GM19372 (cell line): Measurements from ENCODE around the gene BACH2.
"Not testable (repeated sequence)": the region's sequence is repeated elsewhere in the genome, so short reads cannot be mapped to it uniquely, and the experiment has no call there.

ENCODE experiments used
- ATAC-seq: cut with Tn5 transposase; IDR thresholded peaks from one replicate; pipeline ENCODE4 v1.9.1; 2021; ENCODE audit warnings: mild to moderate bottlenecking, low read depth, moderate library complexity; ENCODE audit not compliant: unreplicated experiment

BACH2 gene

DNA sequence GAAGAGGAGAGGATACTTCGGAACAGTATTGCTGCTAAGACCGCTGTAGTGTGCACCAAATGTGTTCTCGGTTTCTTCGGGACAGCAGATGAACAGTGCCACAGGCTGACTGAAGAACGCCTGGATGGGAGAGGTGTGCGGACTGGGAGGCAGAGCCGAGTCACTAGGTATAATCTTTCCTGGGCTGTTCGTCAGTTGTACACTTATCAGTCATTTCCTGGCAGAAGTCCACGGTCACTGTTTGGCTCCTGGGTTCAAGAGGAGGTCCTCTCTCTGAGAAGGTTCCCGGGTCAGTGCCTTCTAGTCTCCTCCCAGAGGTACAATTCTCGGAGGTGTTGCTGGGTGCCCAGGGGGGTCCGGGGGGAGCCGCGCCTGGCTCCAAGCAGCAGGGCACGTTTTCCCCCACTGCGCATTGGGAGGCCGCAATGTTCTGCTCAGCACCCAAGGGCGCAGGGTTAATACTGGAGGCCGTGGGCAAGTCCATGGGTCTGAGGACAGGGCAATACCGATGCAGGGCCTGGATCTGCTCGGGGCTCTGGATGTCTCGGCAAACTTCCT lies 364.3 kb downstream of the BACH2 start:
- no peak for ATAC-seq

DNA sequence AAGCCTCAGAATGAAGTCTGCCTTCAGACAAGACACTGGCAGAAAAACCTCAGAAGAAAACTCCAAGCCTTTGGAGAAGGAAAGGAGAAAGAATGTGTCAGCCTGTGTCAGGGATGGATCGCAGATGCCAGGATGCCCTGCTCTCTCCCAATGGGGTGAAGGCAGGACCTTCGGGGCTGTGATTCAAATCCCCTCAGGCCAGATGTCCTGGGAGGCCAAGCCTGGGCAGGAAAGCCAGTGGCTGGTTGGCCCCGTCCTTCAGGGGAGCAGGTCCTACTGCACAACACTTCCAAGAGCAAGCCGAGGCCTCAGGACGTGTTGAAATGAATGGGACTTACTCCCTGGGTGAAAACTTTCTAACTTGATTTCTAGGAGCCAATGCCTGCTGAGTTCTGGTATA lies 365.9 kb downstream of the BACH2 start:
- no peak for ATAC-seq

DNA sequence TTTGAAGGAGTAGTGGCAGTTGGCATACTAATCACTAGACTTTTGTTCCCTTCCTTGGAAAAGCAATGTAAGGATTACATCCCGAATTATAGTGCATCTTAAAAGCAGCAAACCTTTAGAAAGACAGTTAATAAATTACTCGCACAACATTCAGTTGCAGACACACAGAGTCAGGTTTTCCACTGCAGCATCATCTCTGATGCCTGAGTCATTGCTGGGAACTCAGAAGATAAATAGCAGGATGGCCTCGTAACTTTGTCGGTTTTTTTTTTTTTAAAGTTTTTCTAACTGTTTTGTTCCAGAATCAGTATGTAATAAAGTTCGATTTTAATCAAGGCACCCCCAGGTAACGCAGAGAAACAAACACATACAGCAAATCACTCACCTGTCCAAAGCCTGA lies 368.0 kb downstream of the BACH2 start:
- no peak for ATAC-seq

DNA sequence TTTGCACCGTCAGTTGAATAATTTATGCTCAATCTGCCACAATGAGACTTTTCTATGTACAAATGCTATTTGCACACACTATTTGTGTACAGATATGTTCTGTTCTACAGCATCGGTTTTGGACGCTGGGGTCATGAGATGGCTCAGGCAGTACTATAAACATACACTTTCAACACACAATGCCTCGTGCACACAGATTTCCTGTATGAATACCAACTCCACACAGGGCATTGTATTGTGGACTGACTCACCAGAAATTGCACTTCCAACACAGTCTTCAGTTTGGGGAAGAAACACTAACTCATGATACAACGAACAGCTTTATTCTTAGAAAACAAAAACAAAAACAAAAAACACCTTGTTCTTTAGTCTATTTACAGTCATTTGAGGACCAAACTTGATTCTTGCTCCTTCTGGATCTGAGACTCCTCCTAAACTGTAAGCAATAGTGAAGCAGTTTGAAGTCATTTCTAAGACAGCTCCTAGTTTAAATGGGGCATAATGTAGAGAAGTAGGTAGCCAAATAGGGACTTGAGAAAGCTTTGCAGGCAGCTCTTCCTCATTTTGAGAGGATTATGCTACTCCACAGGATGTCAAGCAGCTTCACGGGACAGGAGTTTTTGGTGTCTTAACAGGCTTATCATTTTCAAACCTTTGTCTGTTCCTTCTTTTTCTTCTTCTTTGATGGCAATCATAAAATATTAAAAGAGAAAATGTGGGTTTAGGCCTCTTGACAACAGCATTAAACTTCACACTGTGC lies 368.7 kb downstream of the BACH2 start:
- no peak for ATAC-seq

DNA sequence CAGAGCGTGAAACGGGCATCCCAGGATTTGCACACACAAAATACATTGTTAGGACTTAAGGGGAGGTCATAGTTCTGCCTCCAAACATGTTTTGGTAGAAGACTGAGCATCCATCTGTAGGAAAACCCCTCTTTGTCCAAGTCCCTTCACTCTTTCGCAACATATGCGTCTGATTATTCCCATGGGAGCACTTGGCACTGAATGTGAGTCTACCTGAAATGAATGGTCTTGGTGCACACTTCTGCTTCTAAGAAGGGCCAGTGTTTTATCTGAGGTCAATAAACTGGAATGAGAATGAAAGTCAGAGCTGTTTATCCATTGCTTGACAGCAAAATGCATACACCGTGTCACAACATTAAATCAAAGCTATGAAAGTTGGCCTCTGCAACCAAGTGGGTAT lies 369.4 kb downstream of the BACH2 start:
- ATAC-seq: no peak

DNA sequence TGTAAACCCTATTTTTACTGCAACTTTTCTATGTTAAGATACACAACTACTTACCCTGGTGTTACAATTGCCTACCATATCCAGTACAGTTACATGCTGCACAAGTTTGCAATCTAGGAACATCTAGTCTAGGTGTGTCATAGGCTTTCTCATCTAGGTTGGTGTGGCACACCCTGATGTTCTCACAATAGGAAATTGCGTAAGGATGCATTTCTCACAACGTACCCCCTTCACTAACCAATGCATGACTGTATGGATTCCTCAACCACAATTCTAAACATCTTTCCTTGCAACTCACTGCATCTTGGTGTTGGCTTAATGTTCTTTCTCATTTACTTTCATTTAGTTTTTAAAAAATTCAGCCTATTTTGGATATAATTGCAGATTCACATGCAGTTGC lies 370.8 kb downstream of the BACH2 start:
- no peak for ATAC-seq

DNA sequence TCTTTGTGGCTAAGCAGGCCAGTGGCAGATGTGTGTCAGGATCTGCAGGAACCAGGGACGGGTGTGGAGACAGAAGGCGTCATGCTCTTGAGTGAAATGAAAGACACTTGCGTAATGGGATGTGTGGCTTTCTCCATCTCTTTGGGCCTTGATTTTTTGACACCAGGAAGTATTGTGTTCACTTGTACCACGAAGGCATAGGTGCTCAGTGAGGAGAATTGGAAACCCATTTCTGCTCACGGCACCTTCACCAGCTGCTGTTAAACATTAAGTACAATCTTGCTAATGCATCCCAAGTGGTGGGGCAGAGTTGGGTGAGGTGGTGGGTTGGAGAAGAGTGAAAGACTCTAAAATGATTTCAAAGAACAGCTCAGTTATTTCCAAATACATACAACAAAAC lies 372.4 kb downstream of the BACH2 start:
- no peak for ATAC-seq

DNA sequence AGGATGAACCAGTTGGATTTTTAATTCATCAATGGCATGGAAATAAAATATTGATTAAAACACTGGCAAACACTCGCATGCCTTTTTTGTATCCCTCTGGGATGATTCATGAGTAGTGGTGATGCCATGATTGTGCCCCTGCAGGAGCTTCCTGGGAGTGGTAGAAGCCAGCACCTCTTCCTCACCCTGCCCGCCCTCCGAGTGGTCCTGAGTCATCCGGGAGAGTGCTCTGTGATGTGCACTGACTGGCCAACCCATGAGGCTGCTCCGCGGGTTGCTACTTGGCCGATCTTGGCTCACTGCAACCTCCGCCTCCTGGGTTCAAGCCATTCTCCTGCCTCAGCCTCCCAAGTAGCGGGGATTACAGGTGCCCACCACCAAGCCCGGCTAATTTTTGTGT lies 375.0 kb downstream of the BACH2 start:
- ATAC-seq: no peak

DNA sequence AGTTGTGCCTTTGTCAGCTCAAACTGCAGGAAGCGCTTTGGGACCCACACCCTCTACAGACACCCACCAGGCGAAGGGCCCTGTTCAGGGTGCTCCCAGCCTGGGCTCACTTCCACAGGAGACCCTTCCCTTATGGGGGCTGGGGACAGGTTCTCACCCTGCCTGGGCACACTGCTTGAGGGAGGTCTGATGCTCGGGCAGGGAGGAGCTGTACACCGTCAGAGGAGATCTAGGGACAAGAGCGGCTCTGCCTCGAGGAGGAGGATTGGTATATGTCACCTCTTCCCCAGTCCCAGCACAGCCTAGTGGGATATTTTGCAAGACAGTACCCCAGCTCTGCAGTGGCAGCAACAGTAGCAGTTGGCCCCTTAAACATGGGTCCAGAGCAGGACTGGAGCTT lies 375.4 kb downstream of the BACH2 start:
- ATAC-seq: no peak

DNA sequence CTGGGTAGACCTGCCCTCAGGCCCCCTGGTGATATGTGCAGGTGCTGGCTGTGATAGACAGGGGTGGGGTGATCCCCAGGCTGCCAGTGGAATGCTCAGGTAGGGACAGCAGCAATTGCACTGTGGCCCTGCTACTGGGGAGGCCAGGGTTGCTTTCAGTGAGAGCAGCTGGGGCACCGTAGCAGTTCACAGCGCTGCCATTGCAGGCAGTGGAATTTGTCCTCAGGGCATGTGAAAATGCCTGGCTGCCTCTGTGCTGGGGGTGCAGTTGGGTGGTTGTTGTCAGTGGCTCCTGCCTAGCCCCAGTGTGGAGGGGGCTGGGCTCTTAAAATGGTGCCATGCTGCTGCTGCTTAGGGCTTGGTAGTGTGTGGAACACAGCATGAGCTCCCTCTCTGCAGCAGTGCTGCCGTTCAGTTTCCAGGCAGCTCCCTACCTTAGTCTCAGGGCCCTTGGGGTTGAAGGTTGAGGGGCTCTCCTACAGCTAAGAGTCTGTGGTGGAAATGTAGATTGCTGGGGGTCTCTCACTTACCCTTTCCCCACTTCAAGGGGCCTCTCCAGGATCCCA lies 378.8 kb downstream of the BACH2 start:
- ATAC-seq: no peak

DNA sequence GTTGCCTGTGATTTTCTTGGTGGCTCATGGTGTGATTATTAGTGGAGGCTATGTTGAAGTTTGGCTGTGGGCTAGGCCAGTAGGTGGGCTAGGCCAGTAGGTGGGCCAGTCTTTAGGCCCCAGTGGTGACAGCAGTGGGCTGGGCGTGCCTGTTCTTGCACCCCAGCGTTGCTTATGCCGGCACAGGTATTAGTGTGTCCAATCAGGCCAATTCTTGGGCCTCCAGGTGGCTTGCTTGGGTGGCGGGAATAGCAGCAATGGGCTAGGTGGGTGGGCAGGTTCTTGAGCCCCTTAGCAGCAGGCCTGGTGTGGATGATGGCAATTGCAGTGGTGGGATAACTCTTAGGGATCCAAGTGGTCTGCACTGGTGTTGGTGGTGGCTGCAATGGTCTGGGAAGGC lies 379.4 kb downstream of the BACH2 start:
- ATAC-seq: no peak

DNA sequence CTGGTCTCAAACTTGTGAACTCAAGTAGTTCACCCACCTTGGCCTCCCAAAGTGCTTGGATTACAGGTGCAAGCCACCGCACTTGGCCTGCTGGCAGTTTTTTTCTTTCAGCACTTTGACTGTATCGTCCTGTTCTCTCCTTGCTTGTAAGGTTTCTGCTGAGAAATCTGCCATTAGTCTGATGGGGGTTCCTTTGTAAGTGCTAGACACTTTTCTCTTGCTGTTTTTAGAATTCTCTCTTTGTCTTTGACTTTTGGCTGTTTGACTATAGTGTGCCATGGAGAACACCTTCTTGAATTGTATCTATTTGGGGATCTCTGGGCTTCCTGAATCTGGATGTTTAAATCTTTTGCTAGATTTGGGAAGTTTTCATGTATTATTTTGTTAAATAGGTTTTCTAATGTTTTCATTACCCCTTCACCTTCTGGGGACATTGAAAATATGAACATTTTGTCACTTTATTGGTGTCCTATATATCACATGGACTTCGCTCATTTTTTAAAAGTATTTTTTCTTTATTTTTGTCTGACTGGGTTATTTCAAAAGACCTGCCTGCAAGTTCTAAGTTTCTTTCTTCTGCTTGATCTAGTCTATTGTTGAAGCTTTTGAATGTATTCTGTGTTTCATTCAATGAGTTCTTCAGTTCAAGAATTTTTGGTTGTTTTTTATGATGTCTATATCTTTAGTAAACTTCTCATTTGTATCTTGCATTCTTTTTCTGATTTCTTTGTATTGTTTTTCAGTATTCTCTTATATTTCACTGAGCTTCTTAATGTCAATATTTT lies 380.3 kb downstream of the BACH2 start:
- ATAC-seq: no peak

DNA sequence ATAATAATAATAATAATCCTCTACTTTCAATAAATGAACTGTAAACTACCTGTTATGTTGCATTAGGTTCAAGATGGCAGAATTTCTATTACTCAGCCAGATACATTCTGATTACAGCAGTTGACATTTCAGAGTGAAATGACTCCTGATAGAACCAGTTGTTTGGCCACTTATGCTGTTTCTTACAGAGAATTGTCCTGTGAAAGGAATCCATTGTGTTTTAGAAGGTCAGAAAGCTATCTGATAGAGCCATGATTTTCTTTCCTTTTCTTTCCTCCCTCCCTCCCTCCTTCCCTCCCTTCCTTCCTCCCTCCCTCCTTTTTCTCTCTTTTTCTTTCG lies 385.8 kb downstream of the BACH2 start:
- no peak for ATAC-seq

DNA sequence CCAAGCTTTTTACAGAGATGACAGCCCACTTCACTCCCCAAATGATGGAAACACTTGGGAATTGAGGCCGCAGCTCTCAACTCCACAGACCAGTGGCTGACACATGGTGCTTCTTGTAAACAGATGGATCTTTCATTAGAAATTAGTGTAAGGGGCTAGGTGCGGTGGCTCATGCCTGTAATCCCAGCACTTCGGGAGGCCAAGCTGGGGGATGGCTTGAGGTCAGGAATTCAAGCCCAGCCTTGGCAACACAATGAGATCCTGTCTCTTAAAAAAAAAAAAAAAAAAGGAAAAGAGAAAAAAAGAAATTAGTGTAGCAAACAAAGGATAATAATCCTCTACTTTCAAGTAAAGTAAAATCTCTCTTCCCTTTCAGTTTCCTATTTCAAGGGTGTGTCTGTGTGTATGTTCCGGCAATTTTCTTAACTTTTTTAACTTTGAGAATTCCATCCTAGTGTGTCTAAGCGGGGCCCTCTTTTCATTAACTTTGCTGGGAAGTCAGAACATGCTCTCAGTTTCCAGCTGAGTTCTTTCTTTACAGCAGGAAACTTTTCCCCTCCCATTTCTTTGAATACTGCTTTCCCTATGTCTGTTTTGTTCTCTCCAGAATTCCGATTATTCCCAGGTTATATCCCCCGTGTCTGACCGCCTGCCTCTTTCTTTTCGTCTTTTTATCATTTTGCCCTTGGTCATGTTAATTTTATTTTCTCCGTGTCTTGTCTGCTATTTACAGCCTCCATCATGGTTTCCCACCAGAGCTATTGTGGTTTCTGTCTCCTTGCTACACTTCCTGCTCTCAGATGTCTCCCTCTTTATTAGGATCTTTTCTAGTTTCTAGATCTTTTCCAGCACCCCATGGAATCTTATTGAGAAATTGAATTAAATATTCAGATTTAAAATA lies 386.4 kb downstream of the BACH2 start:
- ATAC-seq: not testable (repeated sequence)

DNA sequence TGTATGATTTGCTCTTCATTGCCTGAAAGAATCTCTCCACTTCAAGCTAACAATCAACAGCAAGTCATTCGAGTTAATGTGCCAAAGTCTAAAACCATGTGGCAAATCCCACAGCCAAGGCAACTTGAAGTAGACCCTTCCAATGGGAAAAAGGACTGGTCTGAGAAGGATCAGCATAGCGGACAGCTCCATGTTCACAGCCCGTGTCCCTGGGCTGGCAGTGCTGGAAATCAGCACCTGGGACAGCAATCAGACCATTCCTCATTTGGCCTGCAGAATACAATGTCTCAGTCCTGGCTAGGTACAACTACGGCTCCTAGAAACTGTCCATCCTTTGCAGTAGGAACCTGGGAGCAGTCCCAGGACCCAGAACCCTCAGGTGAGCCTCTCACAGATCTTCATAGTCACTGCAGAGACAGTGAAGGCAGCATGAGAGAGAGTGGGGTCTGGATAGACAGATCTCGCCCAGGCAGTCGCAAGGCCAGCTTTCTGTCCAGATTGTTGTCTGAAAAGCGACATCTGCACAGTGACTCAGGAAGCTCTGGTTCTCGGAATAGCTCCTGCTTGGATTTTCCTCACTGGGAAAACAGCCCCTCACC lies 401.3 kb downstream of the BACH2 start:
- no peak for ATAC-seq

DNA sequence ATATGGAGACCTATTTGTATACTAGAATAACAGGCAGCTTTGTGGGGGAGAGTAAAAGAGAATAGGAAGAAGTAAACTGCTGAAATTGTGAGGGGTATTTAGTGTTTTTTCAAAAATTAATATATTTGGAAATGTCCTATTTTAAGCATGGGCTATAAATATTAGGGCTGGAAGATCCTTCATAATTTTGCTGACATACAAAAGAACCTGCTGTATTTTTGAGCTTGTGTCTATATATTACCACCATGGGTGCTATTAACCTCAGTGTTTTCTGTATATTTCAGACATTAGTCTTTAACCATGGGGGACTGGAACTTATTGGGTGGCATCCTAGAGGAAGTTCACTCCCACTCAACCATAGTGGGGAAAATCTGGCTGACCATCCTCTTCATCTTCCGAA lies 402.5 kb downstream of the BACH2 start, which contains the start of gene GJA10:
Gene GJA10, plus strand, starts transcription at position 301 of the 400 bp plus-strand sequence. Its CDS starts 0 bp downstream, at position 301.
- no peak for ATAC-seq

DNA sequence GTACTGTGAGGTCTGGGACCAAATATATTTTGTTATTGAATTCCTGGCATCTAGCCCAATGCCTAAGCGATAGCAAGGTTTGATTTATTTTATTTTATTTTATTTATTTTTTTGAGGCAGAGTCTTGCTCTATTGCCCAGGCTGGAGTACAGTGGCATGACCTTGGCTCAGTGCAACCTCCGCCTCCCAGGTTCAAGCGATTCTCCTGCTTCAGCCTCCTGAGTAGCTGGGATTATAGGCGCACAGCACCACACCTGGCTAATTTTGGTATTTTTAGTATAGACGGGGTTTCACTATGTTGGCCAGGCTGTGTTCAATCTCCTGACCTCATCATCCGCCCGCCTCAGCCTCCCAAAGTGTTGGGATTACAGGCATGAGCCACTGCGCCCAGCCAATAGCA lies 404.1 kb downstream of the BACH2 start:
- not testable (repeated sequence) for ATAC-seq

DNA sequence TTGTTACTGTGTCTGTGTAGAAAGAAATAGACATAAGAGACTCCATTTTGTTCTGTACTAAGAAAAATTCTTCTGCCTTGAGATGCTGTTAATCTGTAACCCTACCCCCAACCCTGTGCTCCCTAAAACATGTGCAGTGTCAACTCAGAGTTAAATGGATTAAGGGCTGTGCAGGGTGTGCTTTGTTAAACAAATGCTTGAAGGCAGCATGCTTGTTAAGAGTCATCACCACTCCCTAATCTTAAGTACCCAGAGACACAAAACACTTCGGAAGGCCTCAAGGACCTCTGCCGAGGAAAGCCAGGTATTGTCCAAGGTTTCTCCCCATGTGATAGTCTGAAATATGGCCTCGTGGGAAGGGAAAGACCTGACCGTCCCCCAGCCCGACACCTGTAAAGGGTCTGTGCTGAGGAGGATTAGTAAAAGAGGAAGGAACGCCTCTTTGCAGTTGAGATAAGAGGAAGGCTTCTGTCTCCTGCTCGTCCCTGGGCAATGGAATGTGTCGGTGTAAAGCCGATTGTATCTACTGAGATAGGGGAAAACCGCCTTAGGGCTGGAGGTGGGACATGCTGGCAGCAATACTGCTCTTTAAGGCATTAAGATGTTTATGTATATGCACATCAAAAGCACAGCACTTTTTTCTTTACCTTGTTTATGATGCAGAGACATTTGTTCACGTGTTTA lies 405.7 kb downstream of the BACH2 start:
- ATAC-seq: not testable (repeated sequence)

DNA sequence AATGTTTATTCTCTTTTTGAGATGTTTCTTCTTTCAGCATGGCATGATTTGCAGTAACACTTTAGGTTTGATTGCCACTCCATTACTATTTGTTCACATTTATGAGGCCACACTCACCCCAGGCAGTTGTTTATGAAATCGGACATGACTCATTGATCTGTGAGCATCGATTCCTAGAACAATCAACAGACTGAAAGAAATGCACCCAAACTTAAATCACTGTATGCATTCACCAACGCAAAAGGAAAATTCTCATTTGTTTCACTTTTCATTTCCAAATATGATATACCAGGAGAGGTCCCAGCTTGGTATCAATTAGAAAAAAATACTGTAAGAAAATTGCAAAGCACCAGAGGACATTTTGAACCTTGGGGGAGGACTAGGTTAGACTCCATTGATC lies 407.8 kb downstream of the BACH2 start:
- ATAC-seq: no peak
